ENCODE results near the gene PRRC2B.

PRRC2B gene

DNA sequence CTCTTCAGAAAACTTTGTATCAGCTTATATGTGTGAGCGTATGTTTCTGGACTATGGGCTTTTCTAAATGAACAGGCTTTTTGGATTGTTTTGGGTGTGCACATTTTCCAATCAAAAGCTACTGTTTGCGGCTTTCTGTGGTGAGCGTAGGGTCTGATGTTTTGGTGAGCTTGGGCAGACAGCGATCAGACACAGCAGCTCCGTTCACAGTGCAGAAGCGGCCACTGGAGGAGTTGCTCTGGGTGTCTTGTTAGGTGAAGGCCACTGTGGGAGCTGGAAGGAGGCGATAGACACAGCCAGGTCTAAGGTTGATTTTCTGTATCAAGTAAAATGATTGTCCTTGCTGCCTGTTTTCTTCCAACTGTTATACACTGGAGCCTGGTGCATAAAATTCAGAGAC, 11.1 kb downstream of the PRRC2B start:
- TF ChIP-seq, protein P1, sequence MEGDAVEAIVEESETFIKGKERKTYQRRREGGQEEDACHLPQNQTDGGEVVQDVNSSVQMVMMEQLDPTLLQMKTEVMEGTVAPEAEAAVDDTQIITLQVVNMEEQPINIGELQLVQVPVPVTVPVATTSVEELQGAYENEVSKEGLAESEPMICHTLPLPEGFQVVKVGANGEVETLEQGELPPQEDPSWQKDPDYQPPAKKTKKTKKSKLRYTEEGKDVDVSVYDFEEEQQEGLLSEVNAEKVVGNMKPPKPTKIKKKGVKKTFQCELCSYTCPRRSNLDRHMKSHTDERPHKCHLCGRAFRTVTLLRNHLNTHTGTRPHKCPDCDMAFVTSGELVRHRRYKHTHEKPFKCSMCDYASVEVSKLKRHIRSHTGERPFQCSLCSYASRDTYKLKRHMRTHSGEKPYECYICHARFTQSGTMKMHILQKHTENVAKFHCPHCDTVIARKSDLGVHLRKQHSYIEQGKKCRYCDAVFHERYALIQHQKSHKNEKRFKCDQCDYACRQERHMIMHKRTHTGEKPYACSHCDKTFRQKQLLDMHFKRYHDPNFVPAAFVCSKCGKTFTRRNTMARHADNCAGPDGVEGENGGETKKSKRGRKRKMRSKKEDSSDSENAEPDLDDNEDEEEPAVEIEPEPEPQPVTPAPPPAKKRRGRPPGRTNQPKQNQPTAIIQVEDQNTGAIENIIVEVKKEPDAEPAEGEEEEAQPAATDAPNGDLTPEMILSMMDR (IDR thresholded peaks at IDR 0.05; ENCODE audit: borderline replicate concordance, insufficient read depth, low read depth, low read length), result no peak
- H3K4me3 ChIP-seq (ENCODE audit: low read depth, low read length), result no peak overlapping the region

DNA sequence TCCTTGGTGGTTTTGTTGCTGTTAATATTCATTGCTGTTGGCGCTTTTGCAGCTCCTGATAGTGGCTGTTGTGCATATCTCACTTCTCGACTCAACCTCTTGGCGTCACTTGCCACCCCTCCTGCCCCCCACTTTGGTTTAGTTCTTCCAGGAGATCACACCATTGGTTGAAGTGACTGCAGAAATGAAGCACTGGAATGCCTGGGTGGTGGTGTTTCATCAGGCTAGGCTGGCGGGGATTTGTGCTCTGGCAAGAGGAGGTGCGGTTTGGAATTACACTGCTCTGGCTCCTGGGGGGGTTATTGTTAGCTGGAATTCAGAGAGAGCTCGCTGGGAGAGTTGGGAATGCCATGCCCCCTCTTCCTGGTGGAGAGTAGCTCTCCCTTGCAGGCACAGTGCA, 11.5 kb downstream of the PRRC2B start:
- TF ChIP-seq, protein P1 (IDR thresholded peaks at IDR 0.05; ENCODE audit: borderline replicate concordance, insufficient read depth, low read depth, low read length), result no peak
- no peak overlapping the region for H3K4me3 ChIP-seq (ENCODE audit: low read depth, low read length)

DNA sequence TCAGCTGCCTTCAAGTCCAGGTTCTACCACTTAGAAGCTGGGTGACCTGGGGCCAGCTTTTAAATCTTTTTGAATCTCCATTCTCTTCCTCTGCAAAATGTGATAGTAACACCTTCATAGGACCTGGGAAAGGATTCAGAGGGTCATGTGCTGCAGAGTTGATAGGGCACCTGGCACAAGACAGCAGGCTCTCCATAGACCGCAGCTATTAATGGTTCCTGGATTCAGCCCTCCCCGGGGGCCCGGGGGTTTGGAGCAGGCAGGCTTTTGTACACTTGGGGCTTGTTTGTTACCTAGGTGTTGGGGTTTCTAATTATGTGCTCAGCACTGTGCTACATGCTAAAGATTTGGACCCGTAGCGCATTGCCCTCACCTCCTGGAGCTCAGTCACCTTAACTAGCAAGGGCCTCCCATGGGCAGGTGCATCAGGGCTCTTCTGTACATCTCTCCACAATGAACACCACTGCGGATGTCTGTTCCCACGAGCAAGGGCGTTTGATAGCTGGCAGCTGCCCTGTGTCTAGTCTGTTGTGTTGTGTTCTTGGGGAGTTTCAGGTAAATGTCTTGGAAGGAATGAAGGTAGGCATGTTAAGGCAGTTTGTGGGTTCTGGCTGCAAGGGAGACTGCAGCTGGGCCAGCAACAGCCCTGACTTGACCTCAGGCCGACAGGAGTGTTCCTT, 12.1 kb downstream of the PRRC2B start:
- TF ChIP-seq, protein P1 (IDR thresholded peaks at IDR 0.05; ENCODE audit: borderline replicate concordance, insufficient read depth, low read depth, low read length), result no peak
- no peak overlapping the region for H3K4me3 ChIP-seq (ENCODE audit: low read depth, low read length)

DNA sequence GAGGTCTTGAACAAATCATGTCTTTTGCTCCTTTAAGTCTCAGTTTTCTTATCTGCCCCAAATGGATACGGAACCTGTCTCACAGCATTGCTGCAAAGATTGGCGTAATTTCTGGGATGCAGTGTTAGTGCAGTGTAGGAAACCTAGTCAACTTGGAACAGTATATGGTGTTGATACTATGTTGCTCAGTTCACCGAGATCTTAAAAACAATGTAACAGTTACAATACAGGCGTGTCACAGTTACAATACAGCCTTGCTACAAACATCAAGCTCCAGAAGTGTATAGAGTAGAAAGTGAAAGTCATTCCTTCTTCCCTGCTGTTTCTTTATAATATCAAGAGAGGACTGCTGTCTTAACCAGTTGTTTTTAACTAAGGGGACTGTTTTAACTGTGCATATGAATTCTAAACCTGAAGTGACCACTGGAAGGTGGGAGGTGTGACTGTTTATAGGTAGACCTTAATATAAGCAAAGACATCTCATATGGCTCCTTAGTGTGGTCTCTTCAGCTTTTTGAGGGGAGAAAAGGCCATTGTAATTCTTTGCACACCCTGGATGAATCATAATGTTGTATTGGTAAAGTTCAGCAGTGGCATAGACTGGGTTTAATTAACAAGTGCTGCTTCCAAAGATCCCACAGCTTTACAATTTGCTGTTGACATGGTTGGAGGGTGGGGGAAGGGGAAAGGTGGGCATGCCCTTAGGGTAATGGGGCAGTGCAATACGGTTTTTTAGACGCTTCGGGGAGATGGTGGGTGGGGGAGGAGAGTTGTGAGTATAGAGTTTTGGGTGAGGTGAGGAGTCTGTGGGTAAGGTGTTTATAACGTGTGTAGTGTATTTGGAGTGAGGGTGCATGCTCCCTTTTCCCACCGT, 12.9 kb downstream of the PRRC2B start:
- TF ChIP-seq, protein P1 (IDR thresholded peaks at IDR 0.05; ENCODE audit: borderline replicate concordance, insufficient read depth, low read depth, low read length), result no peak
- H3K4me3 ChIP-seq (ENCODE audit: low read depth, low read length), result no peak overlapping the region

DNA sequence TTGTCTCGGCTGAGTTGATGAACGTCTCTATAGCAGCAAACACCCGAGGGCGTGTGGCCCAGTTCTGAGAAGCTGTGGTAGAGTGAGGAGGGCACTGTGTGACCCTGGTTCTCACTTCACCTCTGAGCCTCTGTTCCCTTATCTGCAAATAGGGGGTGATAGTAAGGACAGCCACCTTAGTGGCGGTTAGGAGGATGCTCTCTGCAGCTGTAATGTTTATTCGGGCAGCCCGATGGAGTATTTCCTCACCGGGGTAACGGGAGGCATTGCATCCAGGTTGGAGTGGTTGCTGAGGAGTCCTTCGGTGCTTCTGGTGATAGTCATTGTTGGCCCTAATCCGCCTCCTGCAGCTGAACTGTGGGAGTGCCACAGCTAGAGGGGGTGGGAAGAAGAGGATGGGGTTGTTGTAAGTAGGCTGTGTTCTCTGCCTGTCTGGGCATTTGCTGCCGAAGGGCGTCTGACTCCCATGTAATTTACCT, 13.9 kb downstream of the PRRC2B start:
- H3K4me3 ChIP-seq (ENCODE audit: low read depth, low read length), result no peak overlapping the region

DNA sequence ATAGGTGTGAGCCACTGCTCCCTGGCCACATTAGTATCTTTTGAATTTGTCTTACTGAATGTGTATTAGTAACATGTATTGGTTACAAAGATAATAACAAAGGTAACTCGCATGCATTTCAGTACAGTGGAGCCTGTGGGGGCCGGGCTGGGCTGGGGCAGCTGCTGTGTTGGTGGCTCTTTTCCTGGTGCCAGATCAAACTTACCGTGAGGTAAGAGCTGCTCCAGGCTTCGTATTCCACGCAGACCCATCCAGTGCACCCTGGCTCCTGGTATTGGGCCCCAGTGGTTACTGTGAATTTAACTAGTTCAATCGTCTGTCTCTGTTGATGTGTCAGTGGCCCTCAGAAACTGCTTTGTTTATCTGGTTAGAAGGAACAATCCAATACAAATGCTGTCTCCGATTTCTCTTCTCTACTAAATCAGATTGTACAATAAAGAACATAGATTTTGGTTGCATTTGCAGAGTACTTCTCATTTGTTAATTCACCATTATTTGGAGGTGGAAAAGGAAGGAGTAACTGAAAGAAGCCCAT, 15.6 kb downstream of the PRRC2B start:
- TF ChIP-seq, protein P1 (IDR thresholded peaks at IDR 0.05; ENCODE audit: borderline replicate concordance, insufficient read depth, low read depth, low read length), result no peak
- no peak overlapping the region for H3K4me3 ChIP-seq (ENCODE audit: low read depth, low read length)

More for the DNA sequence above, 13.9 kb downstream of the PRRC2B start:
- TF ChIP-seq, protein P1 (IDR thresholded peaks at IDR 0.05; ENCODE audit: borderline replicate concordance, insufficient read depth, low read depth, low read length), result no peak

All from GM12875 (cell line).